Gastrocnemius medialis (tissue), 4 donors: ENCODE data around the gene KAZN. TPM values are rescaled to one million over a fixed set of nuclear protein-coding genes. Genes with fewer than 3 reads are reported as not detected.

Experiments used
- ATAC-seq, 2 donors: fragments of 150-250 bp; one replicate each; pipeline ENCODE4 v1.9.1; 2016
- DNase-seq, 2 donors: peaks; one replicate each; pipeline ENCODE4 v3.0.0-alpha.2; 2019
- H3K27ac ChIP-seq, 4 donors: fragments of 200-600 bp; sonication (generic); 1 replicate in 1 of 4; 2 replicates in 3 of 4; pipeline ENCODE4 v1.5.1; 2016 to 2018; ENCODE audit warnings: mild to moderate bottlenecking in 2 of 4, moderate library complexity in 1 of 4
- H3K27me3 ChIP-seq, 3 donors: fragments of 200-600 bp; sonication (generic) in 2 of 3; 1 replicate in 1 of 3; 2 replicates in 2 of 3; pipeline versions ENCODE4 v1.5.1 to v1.6.0; 2016 to 2019; ENCODE audit warnings: mild to moderate bottlenecking in 1 of 3, moderate library complexity in 1 of 3
- H3K36me3 ChIP-seq, 2 donors: fragments of 200-600 bp; sonication (generic) in 1 of 2; one replicate each; pipeline ENCODE4 v1.5.1; 2017 to 2018
- H3K4me1 ChIP-seq, 2 donors: fragments of 200-600 bp; sonication (generic) in 1 of 2; one replicate each; pipeline ENCODE4 v1.5.1; 2016 to 2017; ENCODE audit warnings: mild to moderate bottlenecking in 2 of 2
- H3K4me3 ChIP-seq, 4 donors: fragments of 200-600 bp; sonication (generic) in 3 of 4; 1 replicate in 1 of 4; 2 replicates in 3 of 4; pipeline ENCODE4 v1.5.1; 2016 to 2019; ENCODE audit warnings: mild to moderate bottlenecking in 2 of 4
- H3K9me3 ChIP-seq, 3 donors: fragments of 200-600 bp; sonication (generic) in 2 of 3; 1 replicate in 1 of 3; 2 replicates in 2 of 3; pipeline ENCODE4 v1.5.1; 2016 to 2019
- POLR2A ChIP-seq, 2 donors: fragments of 450-650 bp; IDR thresholded peaks; one replicate each; pipeline ENCODE4 v1.6.1; 2017; ENCODE audit warnings: antibody characterized with exemption in 2 of 2, mild to moderate bottlenecking in 2 of 2, moderate library complexity in 2 of 2
- in situ Hi-C, 4 donors: fragments of 200-750 bp; cut with MboI; loops; one replicate each; pipeline versions ENCODE4 v1.15.0 to v1.8.0; 2017; ENCODE audit warnings: low sequenced_read_pairs in 4 of 4
- intact Hi-C: fragments of 100-400 bp; cut with DNase I; formaldehyde crosslinking; loops from one replicate; pipeline ENCODE4 v1.15.1; 2023; ENCODE audit warnings: low total_unique reads
- total RNA-seq, 4 donors: library from RNA; depleted of rRNA; stranded (reverse); fragments of >200 nt; gene quantifications; one replicate each; pipeline versions ENCODE4 v1.1.0 to v1.2.3, GENCODE V29; 2016
- TF ChIP-seq, protein P1 (sequence below), 5 experiments: fragments of 450-650 bp in 3 of 5; fragments of 200-600 bp in 2 of 5; sonication (generic) in 2 of 5; IDR thresholded peaks in 4 of 5; conservative IDR thresholded peaks in 1 of 5; 1 replicate in 4 of 5; 2 replicates in 1 of 5; pipeline ENCODE4 v1.5.1; 2016 to 2019; ENCODE audit warnings: antibody characterized with exemption in 5 of 5, mild to moderate bottlenecking in 3 of 5, moderate library complexity in 3 of 5

Gene KAZN
- total RNA-seq, 4 donors from 2014 or later, result 0.05 to 2.2 (median 1.00) TPM

DNA sequence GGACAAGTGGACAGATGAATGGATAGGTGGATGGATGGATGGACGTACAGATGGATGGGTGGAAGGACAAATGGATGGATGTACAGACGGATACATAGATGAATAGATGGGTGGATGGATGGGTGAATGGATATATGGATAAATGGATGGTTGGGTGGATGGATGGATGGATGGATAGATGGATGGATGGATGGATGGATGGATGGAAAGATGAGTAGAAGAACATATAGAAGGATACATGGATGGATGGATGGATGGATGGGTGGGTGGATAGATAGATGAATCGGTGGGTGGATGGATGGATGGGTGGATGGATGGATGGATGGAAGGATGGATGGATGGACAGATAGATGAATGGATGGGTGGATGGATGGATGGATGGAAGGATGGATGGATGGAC is 274.3 kb downstream of the KAZN start:
- DNase-seq, result no peak
- no peak for TF ChIP-seq POLR2A (IDR thresholded peaks at IDR 0.05)
- TF ChIP-seq, protein P1, sequence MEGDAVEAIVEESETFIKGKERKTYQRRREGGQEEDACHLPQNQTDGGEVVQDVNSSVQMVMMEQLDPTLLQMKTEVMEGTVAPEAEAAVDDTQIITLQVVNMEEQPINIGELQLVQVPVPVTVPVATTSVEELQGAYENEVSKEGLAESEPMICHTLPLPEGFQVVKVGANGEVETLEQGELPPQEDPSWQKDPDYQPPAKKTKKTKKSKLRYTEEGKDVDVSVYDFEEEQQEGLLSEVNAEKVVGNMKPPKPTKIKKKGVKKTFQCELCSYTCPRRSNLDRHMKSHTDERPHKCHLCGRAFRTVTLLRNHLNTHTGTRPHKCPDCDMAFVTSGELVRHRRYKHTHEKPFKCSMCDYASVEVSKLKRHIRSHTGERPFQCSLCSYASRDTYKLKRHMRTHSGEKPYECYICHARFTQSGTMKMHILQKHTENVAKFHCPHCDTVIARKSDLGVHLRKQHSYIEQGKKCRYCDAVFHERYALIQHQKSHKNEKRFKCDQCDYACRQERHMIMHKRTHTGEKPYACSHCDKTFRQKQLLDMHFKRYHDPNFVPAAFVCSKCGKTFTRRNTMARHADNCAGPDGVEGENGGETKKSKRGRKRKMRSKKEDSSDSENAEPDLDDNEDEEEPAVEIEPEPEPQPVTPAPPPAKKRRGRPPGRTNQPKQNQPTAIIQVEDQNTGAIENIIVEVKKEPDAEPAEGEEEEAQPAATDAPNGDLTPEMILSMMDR (IDR thresholded peaks at IDR 0.05 in 4 of 5, conservative IDR thresholded peaks at IDR 0.05 in 1 of 5), result no peak
- no peak overlapping the region for H3K27ac ChIP-seq
- intact Hi-C loops, result no loop called here
- no peaks in the 10 kb centered on the region for H3K27me3 ChIP-seq
- no peaks in the 10 kb centered on the region for H3K36me3 ChIP-seq
- ATAC-seq, result no peak
- no peaks in the 10 kb centered on the region for H3K9me3 ChIP-seq
- no peaks in the 10 kb centered on the region for H3K4me1 ChIP-seq
- in situ Hi-C loops, result no loop called here
- H3K4me3 ChIP-seq, result no peak overlapping the region

DNA sequence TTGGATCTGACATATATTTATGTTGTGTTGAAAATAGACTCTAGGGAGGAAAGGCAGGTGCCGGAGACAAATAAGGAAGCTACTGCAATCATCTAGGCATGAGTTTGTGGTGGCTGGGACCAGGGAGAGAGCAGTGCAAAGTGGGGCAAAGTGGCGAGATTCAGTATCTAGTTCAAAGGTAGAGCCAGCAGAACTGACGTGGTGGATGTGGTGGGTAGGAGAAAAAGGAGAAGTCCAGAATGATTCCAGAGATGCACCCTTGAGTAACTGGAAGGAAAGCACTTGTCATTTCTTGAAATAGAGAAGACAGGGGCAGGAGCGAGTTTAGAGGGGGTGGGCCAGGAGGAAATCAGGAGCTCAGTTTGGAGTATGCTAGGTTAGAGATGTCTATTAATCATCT is 275.2 kb downstream of the KAZN start:
- DNase-seq, result no peak
- ATAC-seq, result no peak
- Histone ChIP-seq H3K36me3 (no peaks in the 10 kb centered on the region), H3K27ac (no peak overlapping the region), H3K4me1 (no peaks in the 10 kb centered on the region), H3K9me3 (no peaks in the 10 kb centered on the region), H3K4me3 (no peak overlapping the region), H3K27me3 (no peaks in the 10 kb centered on the region)
- intact Hi-C loops, result no loop called here
- TF ChIP-seq, protein P1 (IDR thresholded peaks at IDR 0.05 in 4 of 5, conservative IDR thresholded peaks at IDR 0.05 in 1 of 5), result no peak
- TF ChIP-seq POLR2A (IDR thresholded peaks at IDR 0.05), result no peak
- in situ Hi-C loops, result no loop called here

DNA sequence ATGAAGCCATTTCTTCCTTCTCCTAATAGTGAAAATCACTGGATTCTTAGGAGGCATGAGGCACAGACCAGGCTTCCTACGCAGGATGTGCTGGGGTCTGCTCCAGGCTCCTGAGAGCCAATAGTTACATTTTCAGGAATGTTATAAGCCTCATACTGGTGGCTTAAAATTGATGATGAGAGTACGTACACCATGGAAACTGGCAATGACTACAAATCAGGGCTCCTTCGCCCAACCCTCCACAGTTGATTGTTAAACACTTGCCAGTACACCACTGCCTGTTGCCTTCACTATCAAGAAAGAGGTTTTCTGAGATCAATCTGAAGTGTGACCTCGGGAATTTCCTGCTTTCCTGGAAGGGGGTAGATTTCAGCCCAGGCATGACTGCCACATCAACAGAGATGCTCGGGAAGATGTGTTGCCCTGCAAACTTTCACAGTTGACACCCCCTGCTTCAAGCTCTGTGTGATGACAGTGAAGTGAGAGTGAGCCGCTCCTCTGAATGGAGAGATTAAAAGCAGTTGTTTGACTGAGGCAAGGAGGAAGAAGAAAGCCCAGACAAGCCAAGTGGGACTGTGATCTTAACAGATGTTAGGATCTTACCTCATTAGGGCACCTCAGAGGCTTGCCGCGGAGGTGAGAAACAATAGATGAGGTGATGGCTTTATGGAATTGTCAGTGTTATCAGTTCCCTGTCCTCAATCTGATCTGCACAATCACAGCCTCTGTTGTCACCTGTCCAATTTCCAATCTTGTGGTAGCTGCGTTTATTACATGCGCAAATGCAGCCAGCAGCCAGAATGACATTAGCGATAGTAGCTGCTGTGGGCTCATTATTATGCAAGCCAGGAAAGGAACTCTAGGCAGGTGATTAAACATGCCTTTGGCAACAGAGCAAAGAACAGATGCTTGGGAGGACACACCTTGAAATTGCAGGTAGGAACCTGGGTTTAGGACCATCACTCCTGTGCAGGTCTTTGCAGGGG is 277.3 kb downstream of the KAZN start:
- in situ Hi-C loops, result no loop called here
- no peak for TF ChIP-seq POLR2A (IDR thresholded peaks at IDR 0.05)
- TF ChIP-seq, protein P1 (IDR thresholded peaks at IDR 0.05 in 4 of 5, conservative IDR thresholded peaks at IDR 0.05 in 1 of 5), result no peak
- intact Hi-C loops, result no loop called here

DNA sequence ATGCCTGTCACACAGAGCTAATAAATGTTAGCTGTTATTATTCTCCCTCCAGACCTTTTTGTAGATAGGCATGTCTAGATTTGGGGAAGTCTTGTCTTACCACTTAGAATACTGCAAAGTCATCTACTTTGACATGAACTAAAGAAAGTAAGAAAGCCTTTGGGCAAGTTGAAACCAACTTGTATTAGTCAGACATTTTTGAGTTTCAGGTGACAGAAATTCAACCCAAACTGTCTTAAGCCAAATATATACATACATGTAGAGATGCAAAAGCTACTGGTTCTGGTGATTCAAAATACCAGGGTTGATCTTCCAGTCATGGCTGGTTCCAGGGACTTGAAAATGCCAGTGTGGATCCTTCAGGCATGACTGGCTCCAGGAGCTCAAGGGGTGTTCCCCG is 278.3 kb downstream of the KAZN start:
- no peaks in the 10 kb centered on the region for H3K4me1 ChIP-seq
- H3K36me3 ChIP-seq, result no peaks in the 10 kb centered on the region
- H3K4me3 ChIP-seq, result no peak overlapping the region
- ATAC-seq (no peak), DNase-seq (no peak)
- no peak overlapping the region for H3K27ac ChIP-seq
- in situ Hi-C loops (no loop called here), intact Hi-C loops (no loop called here)
- TF ChIP-seq, protein P1 (IDR thresholded peaks at IDR 0.05 in 4 of 5, conservative IDR thresholded peaks at IDR 0.05 in 1 of 5), result no peak
- no peak for TF ChIP-seq POLR2A (IDR thresholded peaks at IDR 0.05)
- H3K27me3 ChIP-seq, result no peaks in the 10 kb centered on the region
- no peaks in the 10 kb centered on the region for H3K9me3 ChIP-seq

More for the DNA sequence above, 277.3 kb downstream of the KAZN start:
- Histone ChIP-seq H3K9me3 (no peaks in the 10 kb centered on the region), H3K27ac (no peak overlapping the region), H3K27me3 (no peaks in the 10 kb centered on the region), H3K4me3 (no peak overlapping the region), H3K36me3 (no peaks in the 10 kb centered on the region), H3K4me1 (no peaks in the 10 kb centered on the region)
- ATAC-seq (no peak), DNase-seq (no peak)
